ENCODE results near the gene MVB12B.

Gene MVB12B

DNA sequence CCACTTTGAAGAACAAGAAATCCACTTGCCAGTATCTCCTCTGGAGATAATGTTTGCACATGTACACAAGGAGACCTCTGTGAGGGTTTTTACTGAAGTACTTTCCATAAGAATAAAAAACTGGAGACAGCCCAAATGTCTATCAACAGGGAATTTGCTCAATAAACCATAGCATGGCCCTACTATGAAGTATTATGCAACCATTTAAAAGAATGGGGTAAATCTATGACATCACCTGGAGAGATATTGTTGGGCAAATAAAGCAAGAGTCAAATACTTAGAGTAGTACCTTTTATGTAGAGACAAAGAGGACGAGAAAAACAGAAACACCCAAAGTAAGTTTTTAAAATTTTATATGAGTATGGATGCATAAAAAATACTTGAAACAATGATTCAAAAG, 23.9 kb upstream of the MVB12B start:
- no peak for DNase-seq

GRCh38 chr9:126303488-126303887, 23.1 kb upstream of the MVB12B start:
- DNase-seq, result no peak

DNA sequence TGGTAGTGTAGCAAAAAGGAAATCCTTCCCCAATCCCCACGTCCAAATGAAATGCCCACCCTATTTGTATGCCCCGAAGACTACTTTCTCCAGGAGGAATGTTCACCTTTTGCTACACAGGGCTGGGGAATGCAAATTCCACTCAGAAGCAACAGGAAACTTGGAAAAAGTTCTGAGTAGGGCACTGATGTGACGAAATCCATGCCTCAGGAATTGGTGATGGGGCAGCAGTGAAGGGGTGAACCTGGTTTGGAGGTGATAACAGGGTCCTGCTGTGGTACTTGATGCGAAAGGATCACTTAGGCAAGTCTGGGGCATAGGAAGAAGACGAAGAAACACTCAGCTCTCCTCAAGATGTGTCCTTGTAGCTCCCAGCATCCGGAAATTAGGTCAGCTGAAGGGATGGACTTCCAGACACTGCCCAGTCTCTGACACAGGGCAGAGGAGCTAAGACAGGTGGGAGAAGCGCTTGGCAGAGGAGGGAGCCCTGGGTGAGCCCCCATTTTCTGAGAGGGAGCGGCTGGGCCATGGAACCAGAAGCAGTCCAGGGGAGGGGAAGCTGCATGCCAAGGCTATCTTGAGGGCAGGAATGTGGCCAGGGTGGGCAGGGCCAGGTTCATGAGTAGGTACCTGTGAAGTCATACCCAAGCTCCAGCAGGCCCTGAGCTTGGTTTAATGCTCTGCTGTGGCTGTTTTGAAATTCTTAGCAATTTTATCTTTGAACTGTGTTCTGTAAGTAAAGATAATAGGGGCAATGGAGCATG, 22.2 kb upstream of the MVB12B start:
- no peak for DNase-seq

- no peak for DNase-seq
Measured at GRCh38 chr9:126304971-126305320, 21.7 kb upstream of the MVB12B start.

DNA sequence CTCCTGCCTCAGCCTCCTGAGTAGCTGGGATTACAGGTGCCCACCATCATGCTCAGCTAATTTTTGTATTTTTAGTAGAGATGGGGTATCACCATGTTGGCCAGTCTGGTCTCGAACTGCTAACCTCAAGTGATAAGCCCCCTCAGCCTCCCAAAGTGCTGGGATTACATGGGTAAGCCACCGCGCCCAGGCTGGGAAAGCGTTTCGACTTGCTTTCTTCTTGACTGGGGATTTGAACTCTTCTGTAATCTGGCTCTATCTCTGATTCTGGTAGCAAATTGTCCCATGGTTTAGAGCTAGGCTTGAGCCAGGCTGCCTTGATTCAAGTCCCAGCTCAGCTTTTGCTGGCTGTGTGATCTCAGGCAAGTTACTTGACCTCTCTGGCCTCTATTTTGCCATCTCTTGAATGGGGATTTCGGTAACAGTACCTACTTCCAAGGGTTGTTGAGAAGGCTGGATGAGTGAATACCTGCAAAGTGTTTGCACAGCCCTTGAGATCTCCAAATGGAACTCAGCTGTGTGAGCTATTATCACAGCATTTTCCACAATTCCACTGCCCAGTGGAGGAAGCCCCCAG, 20.5 kb upstream of the MVB12B start:
- DNase-seq, result no peak

- peak in 53 of 56 donors; percentile 26 to 92 (median 73) for DNase-seq
Measured at GRCh38 chr9:126307322-126308061, 19.1 kb upstream of the MVB12B start.

GRCh38 chr9:126309427-126310189, 17.0 kb upstream of the MVB12B start:
- DNase-seq, result no peak

DNA sequence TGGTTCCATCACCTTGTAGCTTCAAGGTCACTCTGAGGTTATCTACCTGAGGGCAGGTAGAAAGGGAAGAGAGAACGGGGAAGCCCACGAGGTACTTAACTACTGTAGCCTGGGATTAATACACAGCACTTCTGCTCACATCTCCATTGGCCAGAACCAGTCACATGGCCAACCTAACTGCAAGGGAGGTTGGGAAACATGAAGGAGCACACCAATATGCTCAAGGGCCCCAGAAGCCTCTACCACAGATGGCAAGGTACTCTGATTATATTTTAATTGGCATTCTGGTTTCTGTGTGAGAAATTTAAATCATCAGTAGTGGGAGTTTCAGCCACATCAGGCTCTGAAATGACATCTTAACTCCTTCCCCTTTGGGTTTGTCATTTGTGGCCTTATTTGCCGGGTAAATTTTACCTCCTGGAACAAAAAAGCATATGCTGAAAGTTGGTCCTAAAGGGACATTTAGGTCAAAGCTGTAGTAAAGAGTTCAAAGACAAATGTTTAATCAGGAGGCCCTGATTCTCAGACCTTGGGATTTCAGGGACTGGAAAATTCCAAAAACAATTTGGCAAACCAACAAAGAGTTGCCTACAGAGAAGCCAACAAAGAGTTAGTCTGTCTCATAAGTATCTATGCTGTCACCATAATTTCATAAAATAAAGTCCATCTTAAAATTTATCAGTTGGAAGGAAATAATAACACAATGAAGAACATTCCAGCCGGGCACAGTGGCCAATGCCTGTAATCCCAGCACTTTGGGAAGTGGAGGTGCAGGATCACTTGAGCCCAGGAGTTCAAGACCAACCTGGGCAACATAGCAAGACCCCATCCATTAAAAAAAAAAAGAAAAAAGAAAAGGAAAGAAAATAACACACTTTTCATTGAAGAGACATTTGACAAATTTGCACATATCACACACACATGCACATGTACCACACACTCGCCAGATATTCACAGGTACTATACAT, 13.8 kb upstream of the MVB12B start:
- no peak for DNase-seq

DNA sequence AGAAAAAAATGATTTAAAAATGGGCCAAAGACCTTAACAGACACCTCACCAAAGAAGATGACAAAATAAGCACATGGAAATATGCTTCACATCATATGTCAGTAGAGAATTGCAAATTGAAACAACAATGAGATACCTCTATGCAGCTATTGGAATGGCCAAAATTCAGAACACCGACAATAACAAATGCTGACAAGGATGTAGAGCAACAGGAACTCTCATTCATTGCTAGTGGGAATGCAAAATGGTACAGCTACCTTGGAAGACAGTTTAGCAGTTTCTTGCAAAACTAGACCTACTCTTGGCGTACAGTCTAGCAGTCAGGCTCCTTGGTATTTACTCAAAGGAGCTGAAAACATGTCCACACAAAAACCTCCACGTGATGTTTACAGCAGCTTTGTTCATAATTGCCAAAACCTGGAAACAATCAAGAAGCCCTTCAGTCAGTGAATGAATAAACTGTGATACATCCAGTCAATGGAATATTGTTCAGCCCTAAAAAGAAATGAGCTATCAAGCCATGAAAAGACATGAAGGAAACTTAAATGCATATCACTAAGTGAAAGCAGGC, 10.5 kb upstream of the MVB12B start:
- no peak for DNase-seq

DNA sequence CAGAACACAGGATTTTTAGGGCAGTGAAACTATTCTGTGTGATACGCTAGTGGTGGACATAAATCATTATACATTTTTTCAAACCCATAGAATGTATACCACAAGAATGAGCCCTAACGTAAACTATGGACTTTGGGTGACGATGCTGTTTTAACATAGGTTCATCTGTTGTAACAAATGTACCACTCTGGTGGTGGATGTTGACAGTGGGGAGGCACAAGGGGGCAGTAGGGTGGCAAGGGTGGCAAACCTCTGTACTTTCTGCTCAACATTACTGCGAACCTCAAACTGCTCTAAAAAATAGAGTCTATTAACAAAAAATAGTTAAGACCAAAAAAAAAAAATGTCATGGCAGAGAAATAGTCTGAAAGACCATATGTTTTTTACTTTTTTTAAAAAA, 9.1 kb upstream of the MVB12B start:
- DNase-seq, result peak in 2 of 56 donors; percentile 27 to 35

GRCh38 chr9:126318858-126319257, 7.8 kb upstream of the MVB12B start:
- no peak for DNase-seq

GRCh38 chr9:126319671-126320070, 7.0 kb upstream of the MVB12B start:
- no peak for DNase-seq

DNA sequence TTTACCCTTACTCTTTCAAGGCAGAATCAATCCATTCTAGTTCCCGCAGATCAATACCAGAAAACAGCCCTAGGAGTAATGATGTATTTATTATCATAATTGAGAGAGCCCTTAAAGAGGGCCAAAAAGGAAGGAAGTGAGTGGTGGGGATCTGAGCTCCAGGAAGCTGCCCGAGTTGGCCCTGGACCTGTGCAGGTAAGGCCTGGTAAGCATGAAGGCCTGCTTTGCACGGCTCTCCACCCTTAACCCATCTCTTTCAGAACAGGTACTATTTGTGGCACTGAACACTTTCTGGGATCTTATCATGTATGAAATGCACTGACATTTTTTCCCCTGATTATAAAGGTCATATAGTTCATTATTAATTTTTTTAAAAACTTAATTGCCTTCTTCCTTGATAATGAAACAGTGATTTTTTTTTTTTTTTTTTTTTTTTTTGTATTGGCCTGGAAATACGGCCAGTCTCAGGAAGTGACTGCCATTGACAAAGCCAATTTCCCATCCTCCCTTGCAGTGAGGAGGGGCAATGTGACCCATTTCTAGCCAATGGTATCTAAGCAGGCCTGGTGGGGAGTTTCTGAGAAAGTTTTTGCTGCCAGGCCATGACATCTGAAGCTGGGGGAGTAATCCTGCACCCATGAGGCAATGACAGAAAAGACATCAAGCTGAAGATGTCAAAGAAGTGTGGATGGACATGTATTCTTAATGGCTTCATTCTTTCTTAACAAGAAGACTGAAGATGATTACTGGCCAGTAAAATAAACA, 6.3 kb upstream of the MVB12B start:
- DNase-seq, result no peak

DNA sequence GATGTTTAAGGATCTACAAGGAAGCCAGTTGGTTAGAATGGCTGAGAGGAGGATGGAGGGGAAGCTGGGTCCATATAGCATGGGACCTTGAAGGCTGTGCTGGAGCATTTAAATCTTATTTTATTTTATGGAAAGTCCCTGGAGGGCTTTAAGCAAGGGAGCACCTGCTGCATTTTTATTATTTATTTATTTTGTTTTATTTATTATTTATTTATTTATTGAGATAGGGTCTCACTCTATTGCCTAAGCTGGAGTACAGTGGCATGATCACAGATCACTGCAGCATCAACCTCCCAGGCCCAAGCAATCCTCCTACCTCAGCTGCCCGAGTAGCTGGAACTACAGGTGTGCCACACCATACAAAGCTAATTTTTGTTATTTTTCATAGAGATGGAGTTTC, 4.9 kb upstream of the MVB12B start:
- no peak for DNase-seq

DNA sequence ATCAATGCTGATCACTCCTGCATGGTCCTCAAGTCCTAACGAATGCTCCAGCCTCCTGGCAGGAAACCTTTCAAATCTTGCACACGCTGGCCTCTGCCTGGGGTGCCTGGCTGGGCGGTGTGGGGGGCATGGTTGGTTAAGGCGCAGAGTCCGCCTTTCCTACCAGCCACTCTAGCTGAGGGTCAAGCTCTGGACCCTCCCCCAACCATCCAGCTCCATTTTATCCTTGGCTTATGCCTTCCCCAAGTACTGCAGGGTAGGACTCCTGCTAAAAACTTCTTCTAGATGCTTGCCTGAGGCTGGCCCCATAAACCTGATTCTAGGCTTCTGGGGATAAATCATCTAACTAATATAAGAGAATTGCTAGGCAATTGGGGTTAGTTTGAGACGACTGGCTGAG, 808 bp upstream of the MVB12B start:
- DNase-seq, result no peak

- peak in 15 of 56 donors; percentile 29 to 74 (median 61) for DNase-seq
Measured at GRCh38 chr9:126327006-126327713, 531 bp downstream of the MVB12B start.

DNA sequence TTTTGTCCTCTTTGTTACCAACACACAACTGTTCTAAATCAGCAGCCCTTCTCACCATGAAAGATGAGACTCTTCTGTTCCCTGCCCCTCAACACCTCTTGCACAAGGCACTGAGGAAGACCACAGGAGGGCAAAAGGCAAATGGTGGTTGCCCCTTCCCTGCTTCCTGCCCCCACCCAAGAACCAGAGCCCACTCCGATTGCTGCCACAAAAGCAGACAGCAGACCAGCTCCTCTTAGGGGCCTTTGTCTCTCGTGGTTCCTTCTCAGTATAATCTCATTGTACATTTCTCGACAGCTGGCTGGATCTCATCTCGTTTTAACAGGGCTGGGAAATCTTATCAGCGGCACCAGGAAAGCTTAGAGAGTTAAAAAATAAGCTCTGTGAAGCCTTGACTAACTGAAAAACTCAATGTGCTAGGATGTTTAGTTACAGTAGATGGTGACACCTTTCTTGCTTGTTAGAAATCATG, 1.1 kb downstream of the MVB12B start:
- peak in 8 of 56 donors; percentile 39 to 68 (median 63) for DNase-seq

GRCh38 chr9:126328407-126328806, 1.8 kb downstream of the MVB12B start:
- DNase-seq, result no peak
